Measurements from ENCODE around the gene FAM83D.

FAM83D gene

GRCh38 chr20:38926142-38926933, at the start of gene FAM83D:
Gene FAM83D, plus strand, starts transcription at chr20:38926417. Its CDS starts 26 bp downstream, at chr20:38926443.
- peak; percentile 95 for DNase-seq

- DNase-seq = no peak
These were observed 48.7 kb upstream of the FAM83D start for GRCh38 chr20:38877483-38877882.

- DNase-seq = no peak
These were observed 47.4 kb upstream of the FAM83D start for GRCh38 chr20:38878866-38879265.

GRCh38 chr20:38880952-38881735, 45.1 kb upstream of the FAM83D start:
- peak; percentile 16 for DNase-seq

GRCh38 chr20:38881806-38882440, 44.3 kb upstream of the FAM83D start:
- DNase-seq = no peak

GRCh38 chr20:38882600-38882999, 43.6 kb upstream of the FAM83D start:
- no peak for DNase-seq

- DNase-seq = peak; percentile 24
These were observed 42.9 kb upstream of the FAM83D start for GRCh38 chr20:38883081-38883980.

- peak; percentile 10 for DNase-seq
These were observed 42.1 kb upstream of the FAM83D start for GRCh38 chr20:38883981-38884733.

- DNase-seq = peak; percentile 16
These were observed 40.9 kb upstream of the FAM83D start for GRCh38 chr20:38885357-38885756.

GRCh38 chr20:38888059-38888831, 38.0 kb upstream of the FAM83D start:
- DNase-seq = peak; percentile 15

GRCh38 chr20:38889050-38889449, 37.2 kb upstream of the FAM83D start:
- peak; percentile 14 for DNase-seq

- no peak for DNase-seq
These were observed 36.3 kb upstream of the FAM83D start for GRCh38 chr20:38889792-38890496.

- DNase-seq = peak; percentile 19
These were observed 35.8 kb upstream of the FAM83D start for GRCh38 chr20:38890497-38890818.

GRCh38 chr20:38892091-38892981, 33.9 kb upstream of the FAM83D start:
- DNase-seq = no peak

- DNase-seq = no peak
These were observed 33.1 kb upstream of the FAM83D start for GRCh38 chr20:38893056-38893564.

- peak; percentile 88 for DNase-seq
These were observed 32.6 kb upstream of the FAM83D start for GRCh38 chr20:38893565-38894090.

- DNase-seq = no peak
These were observed 31.9 kb upstream of the FAM83D start for GRCh38 chr20:38894091-38894847.
